ENCODE measurements around the gene TBCA.

DNA sequence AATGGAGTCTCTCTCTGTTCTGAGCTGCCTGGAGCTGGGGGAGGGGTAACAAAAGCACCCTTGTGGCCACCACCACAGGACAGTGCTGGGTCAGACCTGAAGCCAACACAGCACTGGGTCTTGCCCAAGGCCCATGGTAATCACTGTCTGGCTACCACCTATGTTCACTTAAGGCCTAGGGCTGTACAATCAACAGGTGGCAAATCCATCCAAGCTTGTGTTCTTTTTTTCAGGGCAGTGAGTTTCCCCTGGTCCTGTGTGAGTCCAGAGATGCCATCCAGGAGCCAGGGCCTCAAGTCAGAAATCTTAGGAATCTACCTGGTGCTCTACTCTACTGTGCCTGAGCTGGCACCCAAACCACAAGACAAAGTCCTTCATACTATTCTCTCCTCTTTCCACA lies 117.5 kb downstream of the TBCA start:
- TF ChIP-seq POLR2AphosphoS5 (IDR thresholded peaks at IDR 0.05): no peak
- TF ChIP-seq, protein P1, sequence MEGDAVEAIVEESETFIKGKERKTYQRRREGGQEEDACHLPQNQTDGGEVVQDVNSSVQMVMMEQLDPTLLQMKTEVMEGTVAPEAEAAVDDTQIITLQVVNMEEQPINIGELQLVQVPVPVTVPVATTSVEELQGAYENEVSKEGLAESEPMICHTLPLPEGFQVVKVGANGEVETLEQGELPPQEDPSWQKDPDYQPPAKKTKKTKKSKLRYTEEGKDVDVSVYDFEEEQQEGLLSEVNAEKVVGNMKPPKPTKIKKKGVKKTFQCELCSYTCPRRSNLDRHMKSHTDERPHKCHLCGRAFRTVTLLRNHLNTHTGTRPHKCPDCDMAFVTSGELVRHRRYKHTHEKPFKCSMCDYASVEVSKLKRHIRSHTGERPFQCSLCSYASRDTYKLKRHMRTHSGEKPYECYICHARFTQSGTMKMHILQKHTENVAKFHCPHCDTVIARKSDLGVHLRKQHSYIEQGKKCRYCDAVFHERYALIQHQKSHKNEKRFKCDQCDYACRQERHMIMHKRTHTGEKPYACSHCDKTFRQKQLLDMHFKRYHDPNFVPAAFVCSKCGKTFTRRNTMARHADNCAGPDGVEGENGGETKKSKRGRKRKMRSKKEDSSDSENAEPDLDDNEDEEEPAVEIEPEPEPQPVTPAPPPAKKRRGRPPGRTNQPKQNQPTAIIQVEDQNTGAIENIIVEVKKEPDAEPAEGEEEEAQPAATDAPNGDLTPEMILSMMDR (IDR thresholded peaks at IDR 0.05): no peak
- TF ChIP-seq POLR2A (IDR thresholded peaks at IDR 0.05): no peak
- TF ChIP-seq EP300 (IDR thresholded peaks at IDR 0.05): no peak
